Measurements from ENCODE around the gene TTR. TPM values are rescaled to one million over a fixed set of nuclear protein-coding genes. Genes with fewer than 3 reads are reported as not detected.

Gene TTR
- total RNA-seq, 2 donors from 2014 or later, result not detected

GRCh38 chr18:31630549-31630948 lies 38.9 kb downstream of the TTR start:
- DNase-seq (ENCODE audit: low spot score), result no peak
- no peaks in the 10 kb centered on the region for H3K36me3 ChIP-seq
- no peak overlapping the region for H3K4me3 ChIP-seq
- H3K9me3 ChIP-seq, result no peaks in the 10 kb centered on the region
- H3K27ac ChIP-seq, result no peak overlapping the region
- TF ChIP-seq, protein P1, sequence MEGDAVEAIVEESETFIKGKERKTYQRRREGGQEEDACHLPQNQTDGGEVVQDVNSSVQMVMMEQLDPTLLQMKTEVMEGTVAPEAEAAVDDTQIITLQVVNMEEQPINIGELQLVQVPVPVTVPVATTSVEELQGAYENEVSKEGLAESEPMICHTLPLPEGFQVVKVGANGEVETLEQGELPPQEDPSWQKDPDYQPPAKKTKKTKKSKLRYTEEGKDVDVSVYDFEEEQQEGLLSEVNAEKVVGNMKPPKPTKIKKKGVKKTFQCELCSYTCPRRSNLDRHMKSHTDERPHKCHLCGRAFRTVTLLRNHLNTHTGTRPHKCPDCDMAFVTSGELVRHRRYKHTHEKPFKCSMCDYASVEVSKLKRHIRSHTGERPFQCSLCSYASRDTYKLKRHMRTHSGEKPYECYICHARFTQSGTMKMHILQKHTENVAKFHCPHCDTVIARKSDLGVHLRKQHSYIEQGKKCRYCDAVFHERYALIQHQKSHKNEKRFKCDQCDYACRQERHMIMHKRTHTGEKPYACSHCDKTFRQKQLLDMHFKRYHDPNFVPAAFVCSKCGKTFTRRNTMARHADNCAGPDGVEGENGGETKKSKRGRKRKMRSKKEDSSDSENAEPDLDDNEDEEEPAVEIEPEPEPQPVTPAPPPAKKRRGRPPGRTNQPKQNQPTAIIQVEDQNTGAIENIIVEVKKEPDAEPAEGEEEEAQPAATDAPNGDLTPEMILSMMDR (IDR thresholded peaks at IDR 0.05), result no peak
- no peaks in the 10 kb centered on the region for H3K27me3 ChIP-seq
- no peaks in the 10 kb centered on the region for H3K4me1 ChIP-seq

- Histone ChIP-seq H3K9me3 (peaks cover 0 to 5% of the 10 kb centered on the region in 2 donors), H3K4me1 (no peaks in the 10 kb centered on the region), H3K4me3 (no peak overlapping the region), H3K27ac (no peak overlapping the region), H3K27me3 (no peaks in the 10 kb centered on the region), H3K36me3 (no peaks in the 10 kb centered on the region)
- no peak for DNase-seq (ENCODE audit: low spot score)
- TF ChIP-seq, protein P1 (IDR thresholded peaks at IDR 0.05), result no peak
Measured at GRCh38 chr18:31631526-31631925, 39.8 kb downstream of the TTR start.

DNA sequence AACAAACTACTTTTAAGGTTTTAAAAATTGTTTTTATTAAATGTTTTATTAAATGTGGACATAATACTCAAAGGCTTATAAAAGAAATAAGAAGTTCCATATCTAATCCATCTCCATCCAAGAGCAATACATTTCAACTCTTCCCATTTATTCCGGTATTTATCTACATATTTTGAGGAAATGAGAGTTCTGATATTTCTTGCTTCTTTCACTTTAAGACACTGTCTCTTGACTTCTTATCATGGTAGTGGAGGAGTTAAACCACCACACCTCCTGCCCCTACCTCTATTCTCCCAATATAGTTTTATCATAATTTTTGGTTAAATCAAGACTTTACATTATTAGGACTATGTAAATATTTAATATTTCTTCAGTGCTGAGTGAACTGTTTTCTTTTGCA lies 40.7 kb downstream of the TTR start:
- Histone ChIP-seq H3K4me1 (no peaks in the 10 kb centered on the region), H3K9me3 (peaks cover 0 to 5% of the 10 kb centered on the region in 2 donors), H3K4me3 (no peak overlapping the region), H3K27me3 (no peaks in the 10 kb centered on the region), H3K27ac (no peak overlapping the region), H3K36me3 (no peaks in the 10 kb centered on the region)
- TF ChIP-seq, protein P1 (IDR thresholded peaks at IDR 0.05), result no peak
- no peak for DNase-seq (ENCODE audit: low spot score)

- no peak for DNase-seq (ENCODE audit: low spot score)
- H3K4me1 ChIP-seq, result no peaks in the 10 kb centered on the region
- H3K27ac ChIP-seq, result no peak overlapping the region
- no peaks in the 10 kb centered on the region for H3K36me3 ChIP-seq
- H3K4me3 ChIP-seq, result no peak overlapping the region
- TF ChIP-seq, protein P1 (IDR thresholded peaks at IDR 0.05), result no peak
- H3K27me3 ChIP-seq, result no peaks in the 10 kb centered on the region
- peaks cover 0 to 5% of the 10 kb centered on the region in 2 donors for H3K9me3 ChIP-seq
Measured at GRCh38 chr18:31633392-31634330, 42.0 kb downstream of the TTR start.

- Histone ChIP-seq H3K9me3 (peaks cover 0 to 5% of the 10 kb centered on the region in 2 donors), H3K4me1 (no peaks in the 10 kb centered on the region), H3K36me3 (no peaks in the 10 kb centered on the region), H3K27me3 (no peaks in the 10 kb centered on the region), H3K4me3 (no peak overlapping the region), H3K27ac (no peak overlapping the region)
- TF ChIP-seq, protein P1 (IDR thresholded peaks at IDR 0.05), result no peak
- no peak for DNase-seq (ENCODE audit: low spot score)
Measured at GRCh38 chr18:31634331-31634713, 42.6 kb downstream of the TTR start.
